Measurements from ENCODE around the gene ZMAT5. TPM values are rescaled to one million over a fixed set of nuclear protein-coding genes. Genes with fewer than 3 reads are reported as not detected.

ZMAT5 gene
- total and polyA plus RNA-seq, 10 of the 15 experiments (the other 5 are each of a cell fraction or from before 2014, with no cell fraction given), result 2.3 to 43.0 (median 21.9) TPM

- ATAC-seq, result no peak
- ChIA-PET SMC1A (ENCODE audit: uncharacterized antibody, unreplicated experiment) (no interaction called here), POLR2A (no interaction called here), CTCF (no interaction called here), RAD21 (ENCODE audit: unreplicated experiment) (no interaction called here)
- BruUV-seq (replicated peaks), result no TSS peak
- H3K4me1 ChIP-seq (ENCODE audit: control insufficient read depth, insufficient read depth, low read length), result 0 out of 2 replicates have a peak, but pooled peaks cover 3% of the 10 kb centered on the region
- no peak overlapping the region for H3K27ac ChIP-seq (ENCODE audit: control insufficient read depth, insufficient read depth)
- H3K27me3 ChIP-seq (replicated peaks in 1 of 2; ENCODE audit: control insufficient read depth in 2 of 2, insufficient read depth in 2 of 2, low read length in 1 of 2), result no peaks in the 10 kb centered on the region
- H3K9ac ChIP-seq (ENCODE audit: control insufficient read depth, insufficient read depth, low read length), result no peak overlapping the region
- no peaks in the 10 kb centered on the region for H3K36me3 ChIP-seq (ENCODE audit: control insufficient read depth in 2 of 2, insufficient read depth in 2 of 2, low read length in 1 of 2)
- H3K79me2 ChIP-seq (ENCODE audit: control insufficient read depth, insufficient read depth, low read length), result no peaks in the 10 kb centered on the region
- intact Hi-C loops (cut with micrococcal nuclease; ENCODE audit: unreplicated experiment) (no loop called here), in situ Hi-C loops (cut with MboI) (no loop called here)
- no peak overlapping the region for H3K4me2 ChIP-seq (ENCODE audit: control insufficient read depth, insufficient read depth)
- WGBS (ENCODE audit: insufficient coverage, insufficient replicate concordance, low lambda C conversion rate, missing lambda C conversion rate), result 34% methylated on average over 5 of the region's 5 CpGs
- no peak overlapping the region for H2AFZ ChIP-seq (ENCODE audit: control insufficient read depth, low read depth, low read length)
- no peaks in the 10 kb centered on the region for H4K20me1 ChIP-seq (ENCODE audit: control insufficient read depth, insufficient read depth)
- DNase-seq (ENCODE audit: low read depth, low spot score), result no peak
- no peak overlapping the region for H3K4me3 ChIP-seq
- H3K9me3 ChIP-seq (replicated peaks; ENCODE audit: control insufficient read depth, insufficient read depth, low read length), result no peaks in the 10 kb centered on the region
- FAIRE-seq, result no peak
- TF ChIP-seq KLF5 (IDR thresholded peaks at IDR 0.05; ENCODE audit: partially characterized antibody) (no peak), HDGF (IDR thresholded peaks at IDR 0.05) (no peak), STAT3 (IDR thresholded peaks at IDR 0.05; ENCODE audit: low read depth, low read length) (no peak), USF2 (IDR thresholded peaks at IDR 0.05; ENCODE audit: borderline replicate concordance, low read depth, low read length) (no peak), ZNF687 (IDR thresholded peaks at IDR 0.05) (no peak), ZBED1 (IDR thresholded peaks at IDR 0.05; ENCODE audit: borderline replicate concordance) (no peak), ZNF384 (IDR thresholded peaks at IDR 0.05; ENCODE audit: borderline replicate concordance, low read depth, low read length) (no peak), EGR1 (IDR thresholded peaks at IDR 0.05; ENCODE audit: borderline replicate concordance in 1 of 2, low read depth in 2 of 2, low read length in 2 of 2) (no peak), IRF3 (IDR thresholded peaks at IDR 0.05) (no peak)
These were observed 59.3 kb downstream of the ZMAT5 start for GRCh38 chr22:29707471-29707870.

Data from GM12878 (cell line).